ENCODE measurements around the gene UXS1. TPM values are rescaled to one million over a fixed set of nuclear protein-coding genes. Genes with fewer than 3 reads are reported as not detected.
A peak's percentile ranks its signal among the peaks of the same experiment; 100 is the strongest.

UXS1 gene
- total RNA-seq, 1 experiment from 2014 or later = 31.2 TPM

DNA sequence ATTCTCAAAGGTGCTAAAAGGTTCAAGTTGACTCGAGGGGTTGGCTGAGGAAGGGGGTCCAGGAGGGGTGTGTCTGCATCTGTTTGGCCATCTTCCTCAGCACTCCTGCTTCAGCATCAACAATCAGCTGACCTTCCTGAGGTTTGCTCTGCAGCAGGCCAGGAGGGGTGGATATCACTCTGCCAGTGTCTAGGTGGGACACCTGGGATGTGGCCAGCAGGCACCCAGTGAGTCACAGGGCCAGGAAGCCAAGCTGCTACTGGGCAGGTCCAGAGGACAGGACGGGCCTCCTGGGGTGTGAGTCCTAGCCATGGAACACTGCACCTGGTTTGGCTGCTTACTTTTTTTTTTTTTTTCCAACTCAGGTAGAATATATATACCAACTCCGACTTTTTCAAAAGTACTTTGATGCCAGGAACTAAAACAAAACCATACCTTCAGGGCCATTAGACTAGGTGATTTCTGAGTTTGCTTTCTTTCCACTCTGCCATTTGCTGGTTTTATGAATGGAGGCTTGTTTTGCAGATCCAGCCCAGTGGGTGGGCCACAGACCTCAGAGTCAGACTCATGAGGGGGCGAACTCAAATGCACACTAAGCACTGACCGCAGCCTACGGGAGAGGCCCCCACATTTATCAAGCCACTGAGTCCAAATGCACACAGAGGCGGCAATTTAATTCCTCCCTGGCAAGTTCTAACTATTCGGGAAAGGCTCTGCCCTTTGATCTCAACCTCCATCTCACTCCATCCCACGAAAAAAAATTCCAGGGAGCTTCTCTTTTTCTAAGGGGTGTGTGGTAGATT, 76.0 kb downstream of the UXS1 start:
- ChIA-PET POLR2A (no interaction called here), CTCF (no interaction called here)
- H3K4me1 Mint-ChIP-seq (ENCODE audit: insufficient read depth, unreplicated experiment) = peaks cover 11% of the 10 kb centered on the region
- no peaks in the 10 kb centered on the region for H3K9me3 Mint-ChIP-seq (ENCODE audit: unreplicated experiment)
- TF ChIP-seq, protein P1, sequence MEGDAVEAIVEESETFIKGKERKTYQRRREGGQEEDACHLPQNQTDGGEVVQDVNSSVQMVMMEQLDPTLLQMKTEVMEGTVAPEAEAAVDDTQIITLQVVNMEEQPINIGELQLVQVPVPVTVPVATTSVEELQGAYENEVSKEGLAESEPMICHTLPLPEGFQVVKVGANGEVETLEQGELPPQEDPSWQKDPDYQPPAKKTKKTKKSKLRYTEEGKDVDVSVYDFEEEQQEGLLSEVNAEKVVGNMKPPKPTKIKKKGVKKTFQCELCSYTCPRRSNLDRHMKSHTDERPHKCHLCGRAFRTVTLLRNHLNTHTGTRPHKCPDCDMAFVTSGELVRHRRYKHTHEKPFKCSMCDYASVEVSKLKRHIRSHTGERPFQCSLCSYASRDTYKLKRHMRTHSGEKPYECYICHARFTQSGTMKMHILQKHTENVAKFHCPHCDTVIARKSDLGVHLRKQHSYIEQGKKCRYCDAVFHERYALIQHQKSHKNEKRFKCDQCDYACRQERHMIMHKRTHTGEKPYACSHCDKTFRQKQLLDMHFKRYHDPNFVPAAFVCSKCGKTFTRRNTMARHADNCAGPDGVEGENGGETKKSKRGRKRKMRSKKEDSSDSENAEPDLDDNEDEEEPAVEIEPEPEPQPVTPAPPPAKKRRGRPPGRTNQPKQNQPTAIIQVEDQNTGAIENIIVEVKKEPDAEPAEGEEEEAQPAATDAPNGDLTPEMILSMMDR (IDR thresholded peaks at IDR 0.05; ENCODE audit: unreplicated experiment) = no peak
- H3K27ac Mint-ChIP-seq (ENCODE audit: low read depth, unreplicated experiment) = no peak overlapping the region
- peak; percentile 11 for DNase-seq (ENCODE audit: unreplicated experiment)
- no TSS peak for BruUV-seq (replicated peaks)
- H3K36me3 Mint-ChIP-seq (ENCODE audit: insufficient read depth, unreplicated experiment) = peaks cover 10% of the 10 kb centered on the region
- intact Hi-C loops (cut with micrococcal nuclease) = no loop called here
- no peak overlapping the region for H3K4me3 Mint-ChIP-seq (ENCODE audit: unreplicated experiment)
- no peaks in the 10 kb centered on the region for H3K27me3 Mint-ChIP-seq (ENCODE audit: insufficient read depth, unreplicated experiment)

DNA sequence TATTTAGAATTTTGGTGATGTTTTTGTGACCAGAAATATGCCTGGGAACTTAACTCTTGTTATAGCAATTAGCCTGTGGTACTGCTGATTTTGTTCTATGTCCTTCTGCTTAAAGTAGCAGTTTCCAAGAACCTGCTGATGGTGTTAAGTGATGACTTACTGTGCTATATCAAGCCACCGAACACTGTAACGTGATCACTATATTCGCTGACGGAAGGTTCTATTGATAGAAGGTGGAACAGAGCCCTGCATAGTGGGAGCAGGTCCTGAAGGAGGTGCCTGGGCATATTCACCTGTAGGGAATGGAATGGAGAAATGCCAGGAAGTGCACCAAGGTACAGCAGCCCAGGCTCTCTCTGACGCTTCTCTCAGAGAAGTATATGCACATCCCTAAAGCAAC, 76.8 kb downstream of the UXS1 start:
- POLR2A ChIA-PET = no interaction called here
- BruUV-seq (replicated peaks) = no TSS peak
- H3K4me3 Mint-ChIP-seq (ENCODE audit: unreplicated experiment) = no peak overlapping the region
- no peaks in the 10 kb centered on the region for H3K27me3 Mint-ChIP-seq (ENCODE audit: insufficient read depth, unreplicated experiment)
- H3K9me3 Mint-ChIP-seq (ENCODE audit: unreplicated experiment) = no peaks in the 10 kb centered on the region
- TF ChIP-seq, protein P1 (IDR thresholded peaks at IDR 0.05; ENCODE audit: unreplicated experiment) = no peak
- peaks cover 11% of the 10 kb centered on the region for H3K4me1 Mint-ChIP-seq (ENCODE audit: insufficient read depth, unreplicated experiment)
- intact Hi-C loops (cut with micrococcal nuclease) = no loop called here
- H3K27ac Mint-ChIP-seq (ENCODE audit: low read depth, unreplicated experiment) = no peak overlapping the region
- DNase-seq (ENCODE audit: unreplicated experiment) = no peak
- H3K36me3 Mint-ChIP-seq (ENCODE audit: insufficient read depth, unreplicated experiment) = peaks cover 5% of the 10 kb centered on the region
- CTCF ChIA-PET = interaction anchor here (0.6 to 1.1 kb wide), 2 partner anchors 12 to 35 kb away, joined by 3 read pairs; no protein-coding TSS in a partner anchor

DNA sequence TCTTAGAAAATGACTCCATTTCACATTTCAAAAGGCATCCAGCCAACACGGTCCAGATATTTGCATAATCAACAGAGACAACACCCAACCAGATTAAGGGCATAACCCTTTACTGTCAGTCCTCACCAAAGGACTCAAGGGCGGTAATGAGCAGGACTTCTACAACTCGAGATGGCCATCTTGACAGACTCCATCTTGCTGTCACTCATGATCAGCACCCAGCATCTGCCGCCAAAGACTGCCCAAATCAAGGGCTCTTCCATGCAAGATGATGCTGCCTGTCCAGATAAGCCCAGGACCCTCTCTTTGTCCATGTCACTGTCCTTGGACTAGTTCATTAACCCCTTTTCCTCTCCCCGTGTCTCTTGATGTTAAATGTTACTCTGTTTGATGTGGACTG, 77.9 kb downstream of the UXS1 start:
- DNase-seq (ENCODE audit: unreplicated experiment) = no peak
- peaks cover 5% of the 10 kb centered on the region for H3K36me3 Mint-ChIP-seq (ENCODE audit: insufficient read depth, unreplicated experiment)
- no peaks in the 10 kb centered on the region for H3K27me3 Mint-ChIP-seq (ENCODE audit: insufficient read depth, unreplicated experiment)
- BruUV-seq (replicated peaks) = no TSS peak
- POLR2A ChIA-PET = no interaction called here
- CTCF ChIA-PET = interaction anchor here (1.1 to 1.4 kb wide), 2 partner anchors 11 kb away, joined by 3 to 6 read pairs; no protein-coding TSS in a partner anchor
- TF ChIP-seq, protein P1 (IDR thresholded peaks at IDR 0.05; ENCODE audit: unreplicated experiment) = no peak
- H3K27ac Mint-ChIP-seq (ENCODE audit: low read depth, unreplicated experiment) = no peak overlapping the region
- H3K4me3 Mint-ChIP-seq (ENCODE audit: unreplicated experiment) = no peak overlapping the region
- intact Hi-C loops (cut with micrococcal nuclease) = no loop called here
- peaks cover 11% of the 10 kb centered on the region for H3K4me1 Mint-ChIP-seq (ENCODE audit: insufficient read depth, unreplicated experiment)
- no peaks in the 10 kb centered on the region for H3K9me3 Mint-ChIP-seq (ENCODE audit: unreplicated experiment)

DNA sequence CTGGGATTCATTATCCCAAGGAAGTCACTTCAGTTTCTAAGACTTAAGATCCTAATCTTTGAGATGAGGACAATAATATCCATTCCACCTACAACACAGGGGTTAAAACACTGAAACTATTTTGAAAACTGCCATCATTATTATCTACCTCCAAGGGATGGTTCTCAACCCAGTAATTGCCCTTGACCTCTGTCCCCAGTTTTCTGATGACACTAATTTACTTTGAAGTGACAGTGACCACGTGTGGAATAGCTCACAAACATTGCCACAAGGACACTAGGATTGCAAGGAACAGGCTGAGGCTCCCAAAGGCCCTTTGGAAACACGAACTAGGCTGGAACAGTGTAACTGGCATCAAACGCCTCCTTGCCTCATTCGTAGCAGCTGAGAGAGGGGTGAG, 78.4 kb downstream of the UXS1 start:
- intact Hi-C loops (cut with micrococcal nuclease) = no loop called here
- H3K27ac Mint-ChIP-seq (ENCODE audit: low read depth, unreplicated experiment) = no peak overlapping the region
- CTCF ChIA-PET = interaction anchor here (1.4 to 1.5 kb wide), 2 partner anchors 10 to 13 kb away, joined by 5 to 6 read pairs; no protein-coding TSS in a partner anchor

More for the DNA sequence above, 78.4 kb downstream of the UXS1 start:
- TF ChIP-seq, protein P1 (IDR thresholded peaks at IDR 0.05; ENCODE audit: unreplicated experiment) = no peak
- Mint-ChIP-seq H3K4me3 (ENCODE audit: unreplicated experiment) (no peak overlapping the region), H3K36me3 (ENCODE audit: insufficient read depth, unreplicated experiment) (peaks cover 5% of the 10 kb centered on the region), H3K27me3 (ENCODE audit: insufficient read depth, unreplicated experiment) (no peaks in the 10 kb centered on the region), H3K9me3 (ENCODE audit: unreplicated experiment) (no peaks in the 10 kb centered on the region), H3K4me1 (ENCODE audit: insufficient read depth, unreplicated experiment) (peaks cover 11% of the 10 kb centered on the region)
- POLR2A ChIA-PET = no interaction called here
- BruUV-seq (replicated peaks) = no TSS peak
- no peak for DNase-seq (ENCODE audit: unreplicated experiment)

Measured in MCF 10A (cell line).